Transverse colon (tissue), 4 donors: ENCODE results near the gene MPZL3.

Source experiments
- CTCF ChIP-seq, 5 experiments: fragments of 200-600 bp in 3 of 5; fragments of 450-650 bp in 2 of 5; sonication (generic) in 3 of 5; IDR thresholded peaks; 1 replicate in 2 of 5; 2 replicates in 3 of 5; pipeline ENCODE4 v1.5.1; 2016 to 2017; ENCODE audit warnings: antibody characterized with exemption in 5 of 5, inconsistent platforms in 3 of 5, mild to moderate bottlenecking in 2 of 5, moderate library complexity in 1 of 5
- EP300 ChIP-seq: sonication (generic); formaldehyde crosslinking; IDR thresholded peaks from one replicate; pipeline ENCODE4 v1.6.1; 2017; ENCODE audit warnings: antibody characterized with exemption, low read depth
- POLR2A ChIP-seq: fragments of 450-650 bp; IDR thresholded peaks from one replicate; pipeline ENCODE4 v1.6.1; 2016; ENCODE audit warnings: antibody characterized with exemption, mild to moderate bottlenecking, moderate library complexity
- POLR2AphosphoS5 ChIP-seq, 3 donors: sonication (generic); formaldehyde crosslinking; IDR thresholded peaks; one replicate each; pipeline ENCODE4 v1.6.1; 2016; ENCODE audit warnings: antibody characterized with exemption in 3 of 3

- TF ChIP-seq POLR2A = no peak
- no peak for TF ChIP-seq CTCF (IDR thresholded peaks at IDR 0.05)
- no peak for TF ChIP-seq POLR2AphosphoS5 (IDR thresholded peaks at IDR 0.05)
- TF ChIP-seq EP300 = no peak
Observed at GRCh38 chr11:118259138-118259537, 7.0 kb upstream of the MPZL3 start.
